ENCODE results near the gene MYCBP. TPM values are rescaled to one million over a fixed set of nuclear protein-coding genes. Genes with fewer than 3 reads are reported as not detected.
A peak's percentile ranks its signal among the peaks of the same experiment; 100 is the strongest.

Gene MYCBP
- total RNA-seq, 1 donor from 2014 or later = 6.6 TPM

DNA sequence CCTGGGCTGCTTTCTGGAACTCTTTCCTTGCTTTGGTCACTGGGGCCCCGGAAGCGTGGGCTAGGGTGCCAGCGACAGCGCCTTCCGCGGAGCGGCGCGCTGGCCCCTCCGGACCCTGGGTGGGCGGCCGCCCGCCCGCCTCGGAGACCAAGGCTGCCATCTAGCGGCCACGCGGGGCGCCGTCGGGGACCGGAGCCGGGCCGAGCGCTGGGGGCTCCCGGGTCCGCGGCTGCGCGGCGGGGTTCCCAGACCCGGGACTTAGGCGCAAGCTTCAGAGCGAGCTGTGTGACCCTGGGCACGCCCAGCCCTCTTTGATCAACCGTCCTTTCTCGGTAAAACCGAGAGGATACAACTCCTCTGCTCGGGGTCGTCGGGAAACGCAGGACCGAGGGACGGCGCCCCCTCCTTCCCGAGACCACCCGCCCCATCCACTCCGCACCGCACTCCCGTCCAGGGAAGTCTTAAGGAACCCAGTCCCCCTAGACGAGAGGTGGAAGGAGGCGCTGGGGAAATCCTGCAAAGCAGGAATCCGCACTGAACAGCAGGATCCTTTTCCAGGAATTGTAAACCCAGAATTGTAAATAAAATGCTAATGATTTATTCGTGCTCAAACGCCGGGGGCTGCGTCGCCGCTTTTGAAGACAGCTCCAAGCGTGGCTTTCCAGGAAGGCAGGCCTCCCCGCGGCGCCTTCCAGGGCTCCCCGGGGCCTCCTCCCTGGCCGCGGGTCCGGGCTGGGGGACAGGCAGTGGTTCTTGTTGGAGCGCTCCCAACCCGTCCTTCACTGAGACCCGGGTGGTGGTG, 54.8 kb downstream of the MYCBP start:
- peaks cover 4% of the 10 kb centered on the region for H3K9me3 Mint-ChIP-seq (ENCODE audit: unreplicated experiment)

DNA sequence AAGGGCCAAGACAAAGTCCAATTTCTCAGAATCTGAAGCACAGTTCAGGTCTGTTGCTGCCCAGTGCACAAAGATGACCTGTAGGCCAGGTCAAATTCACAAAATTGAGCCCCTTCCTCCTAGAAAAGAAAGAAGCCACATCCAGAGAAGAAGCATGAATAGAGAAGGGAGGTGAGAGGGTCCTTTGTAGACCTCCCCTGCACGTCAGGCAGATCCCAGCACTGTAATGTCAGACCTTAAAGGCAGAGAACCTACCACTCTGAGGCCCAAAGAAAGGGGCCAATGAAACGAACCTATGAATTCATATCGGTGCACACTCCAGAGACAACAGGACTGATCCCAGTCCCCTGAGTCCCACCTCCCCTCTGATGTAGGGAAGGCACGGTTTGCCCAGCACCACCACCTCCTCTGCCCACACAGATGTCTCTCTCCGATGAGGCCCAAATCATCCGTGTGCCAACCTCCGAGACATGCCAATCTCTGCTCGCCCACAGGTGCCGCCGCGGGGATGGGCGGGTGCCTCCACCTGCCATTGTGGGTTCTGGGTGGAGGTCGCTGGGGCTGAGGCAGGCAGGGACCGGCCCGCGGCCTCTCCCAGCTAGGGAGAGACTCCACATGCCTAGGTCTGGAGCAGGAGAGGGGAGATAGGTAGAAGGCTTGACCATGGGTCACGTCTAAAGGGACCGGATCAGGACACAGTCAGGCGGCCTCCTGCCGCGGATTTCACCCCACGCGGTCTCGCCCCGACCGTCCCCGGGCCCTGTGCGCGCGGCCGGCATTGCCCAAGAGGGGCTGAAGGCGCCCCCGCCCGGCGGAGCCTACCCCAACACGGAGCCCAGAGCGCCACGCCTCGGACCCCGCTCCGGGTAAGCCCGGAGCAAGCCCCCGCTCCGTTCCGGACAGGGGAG, 55.6 kb downstream of the MYCBP start:
- TF ChIP-seq, protein P1, sequence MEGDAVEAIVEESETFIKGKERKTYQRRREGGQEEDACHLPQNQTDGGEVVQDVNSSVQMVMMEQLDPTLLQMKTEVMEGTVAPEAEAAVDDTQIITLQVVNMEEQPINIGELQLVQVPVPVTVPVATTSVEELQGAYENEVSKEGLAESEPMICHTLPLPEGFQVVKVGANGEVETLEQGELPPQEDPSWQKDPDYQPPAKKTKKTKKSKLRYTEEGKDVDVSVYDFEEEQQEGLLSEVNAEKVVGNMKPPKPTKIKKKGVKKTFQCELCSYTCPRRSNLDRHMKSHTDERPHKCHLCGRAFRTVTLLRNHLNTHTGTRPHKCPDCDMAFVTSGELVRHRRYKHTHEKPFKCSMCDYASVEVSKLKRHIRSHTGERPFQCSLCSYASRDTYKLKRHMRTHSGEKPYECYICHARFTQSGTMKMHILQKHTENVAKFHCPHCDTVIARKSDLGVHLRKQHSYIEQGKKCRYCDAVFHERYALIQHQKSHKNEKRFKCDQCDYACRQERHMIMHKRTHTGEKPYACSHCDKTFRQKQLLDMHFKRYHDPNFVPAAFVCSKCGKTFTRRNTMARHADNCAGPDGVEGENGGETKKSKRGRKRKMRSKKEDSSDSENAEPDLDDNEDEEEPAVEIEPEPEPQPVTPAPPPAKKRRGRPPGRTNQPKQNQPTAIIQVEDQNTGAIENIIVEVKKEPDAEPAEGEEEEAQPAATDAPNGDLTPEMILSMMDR (IDR thresholded peaks at IDR 0.05; ENCODE audit: partially characterized antibody, unreplicated experiment) = no peak
- no peak for DNase-seq
- H3K4me3 Mint-ChIP-seq (ENCODE audit: unreplicated experiment) = peak overlapping the region; percentile 15
- H3K27me3 Mint-ChIP-seq (ENCODE audit: unreplicated experiment) = peaks cover 2% of the 10 kb centered on the region
- no peak overlapping the region for H3K27ac Mint-ChIP-seq (ENCODE audit: unreplicated experiment)
- H3K36me3 Mint-ChIP-seq (ENCODE audit: unreplicated experiment) = no peaks in the 10 kb centered on the region
- H3K4me1 Mint-ChIP-seq (ENCODE audit: low read depth, unreplicated experiment) = peaks cover 54% of the 10 kb centered on the region
- H3K9me3 Mint-ChIP-seq (ENCODE audit: unreplicated experiment) = peaks cover 4% of the 10 kb centered on the region

More for the DNA sequence above, 54.8 kb downstream of the MYCBP start:
- no peak overlapping the region for H3K27ac Mint-ChIP-seq (ENCODE audit: unreplicated experiment)
- H3K36me3 Mint-ChIP-seq (ENCODE audit: unreplicated experiment) = no peaks in the 10 kb centered on the region
- TF ChIP-seq, protein P1 (IDR thresholded peaks at IDR 0.05; ENCODE audit: partially characterized antibody, unreplicated experiment) = peak; percentile 94
- H3K27me3 Mint-ChIP-seq (ENCODE audit: unreplicated experiment) = peaks cover 2% of the 10 kb centered on the region
- peak; percentile 90 for DNase-seq
- H3K4me1 Mint-ChIP-seq (ENCODE audit: low read depth, unreplicated experiment) = peaks cover 55% of the 10 kb centered on the region
- H3K4me3 Mint-ChIP-seq (ENCODE audit: unreplicated experiment) = peak overlapping the region; percentile 55

DNA sequence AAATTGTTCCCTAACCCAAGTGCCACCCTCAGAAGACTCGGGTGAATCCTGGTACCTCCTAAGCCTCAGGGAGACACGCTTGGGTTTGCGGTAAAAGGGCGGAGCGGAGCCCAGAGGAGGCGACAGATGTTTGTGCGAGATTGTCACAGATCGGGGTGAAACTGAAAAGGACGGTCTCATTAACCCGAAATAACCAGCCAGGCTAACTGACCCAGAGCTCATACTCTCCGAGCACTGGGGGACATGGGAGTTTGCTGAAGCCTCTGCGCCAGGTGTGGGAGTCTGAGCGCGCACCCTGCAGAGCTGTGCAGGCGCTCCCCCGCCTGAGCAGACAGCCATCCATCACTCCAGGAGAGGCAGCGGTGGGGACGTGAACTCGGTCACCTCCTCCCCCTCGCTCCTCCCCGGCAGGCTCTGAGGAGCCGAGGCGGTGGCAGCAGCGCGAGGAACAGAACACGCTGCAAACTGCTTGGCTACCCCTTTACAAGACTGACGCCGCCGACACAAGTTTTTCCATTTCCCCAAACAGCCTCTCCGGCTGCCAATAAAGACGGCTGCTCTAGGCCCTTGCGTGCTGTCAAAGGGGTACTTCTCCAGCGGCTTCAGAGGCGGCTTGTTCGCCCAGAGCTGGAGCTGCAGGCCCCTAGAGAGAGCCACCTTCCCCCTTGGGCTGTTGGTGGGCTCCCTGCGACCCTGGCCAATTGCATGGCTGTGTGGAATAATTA, 57.1 kb downstream of the MYCBP start:
- TF ChIP-seq, protein P1 (IDR thresholded peaks at IDR 0.05; ENCODE audit: partially characterized antibody, unreplicated experiment) = no peak
- Mint-ChIP-seq H3K36me3 (ENCODE audit: unreplicated experiment) (no peaks in the 10 kb centered on the region), H3K9me3 (ENCODE audit: unreplicated experiment) (peaks cover 4% of the 10 kb centered on the region), H3K27me3 (ENCODE audit: unreplicated experiment) (peaks cover 2% of the 10 kb centered on the region), H3K4me1 (ENCODE audit: low read depth, unreplicated experiment) (peaks cover 46% of the 10 kb centered on the region), H3K27ac (ENCODE audit: unreplicated experiment) (no peak overlapping the region), H3K4me3 (ENCODE audit: unreplicated experiment) (no peak overlapping the region)
- DNase-seq = no peak

DNA sequence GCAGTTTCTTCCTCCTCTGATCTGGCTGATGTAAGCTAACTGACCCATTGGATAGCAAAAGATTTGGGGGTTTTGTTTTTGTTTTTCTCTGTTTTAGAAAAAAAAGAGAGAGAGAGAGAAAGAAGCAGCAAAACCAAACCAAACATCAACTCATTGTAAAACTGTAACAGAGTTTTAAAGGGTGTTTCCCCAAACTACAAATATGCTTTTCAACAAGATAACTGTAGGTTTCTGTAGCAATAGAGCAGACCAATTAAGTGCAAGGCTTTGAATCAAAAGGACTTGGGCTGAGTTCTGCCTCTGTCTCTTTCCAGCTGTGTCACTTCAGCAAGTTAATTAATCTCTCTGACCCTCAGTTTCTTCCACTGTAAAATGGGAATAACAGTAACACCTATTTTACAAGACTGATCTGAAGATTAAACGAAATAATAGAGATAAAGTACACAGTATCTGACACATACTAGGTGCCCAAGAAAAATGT, 58.1 kb downstream of the MYCBP start:
- Mint-ChIP-seq H3K9me3 (ENCODE audit: unreplicated experiment) (peaks cover 3% of the 10 kb centered on the region), H3K36me3 (ENCODE audit: unreplicated experiment) (no peaks in the 10 kb centered on the region)
- DNase-seq = no peak

More for the DNA sequence above, 58.1 kb downstream of the MYCBP start:
- no peaks in the 10 kb centered on the region for H3K27me3 Mint-ChIP-seq (ENCODE audit: unreplicated experiment)
- TF ChIP-seq, protein P1 (IDR thresholded peaks at IDR 0.05; ENCODE audit: partially characterized antibody, unreplicated experiment) = no peak
- H3K27ac Mint-ChIP-seq (ENCODE audit: unreplicated experiment) = no peak overlapping the region
- H3K4me3 Mint-ChIP-seq (ENCODE audit: unreplicated experiment) = no peak overlapping the region
- H3K4me1 Mint-ChIP-seq (ENCODE audit: low read depth, unreplicated experiment) = peaks cover 36% of the 10 kb centered on the region

Measured in glutamatergic neuron (in vitro differentiated cells).